ENCODE results near the gene MMP25.
"Not testable (repeated sequence)": the region's sequence is repeated elsewhere in the genome, so short reads cannot be mapped to it uniquely, and the experiment has no call there.

The MMP25 gene

DNA sequence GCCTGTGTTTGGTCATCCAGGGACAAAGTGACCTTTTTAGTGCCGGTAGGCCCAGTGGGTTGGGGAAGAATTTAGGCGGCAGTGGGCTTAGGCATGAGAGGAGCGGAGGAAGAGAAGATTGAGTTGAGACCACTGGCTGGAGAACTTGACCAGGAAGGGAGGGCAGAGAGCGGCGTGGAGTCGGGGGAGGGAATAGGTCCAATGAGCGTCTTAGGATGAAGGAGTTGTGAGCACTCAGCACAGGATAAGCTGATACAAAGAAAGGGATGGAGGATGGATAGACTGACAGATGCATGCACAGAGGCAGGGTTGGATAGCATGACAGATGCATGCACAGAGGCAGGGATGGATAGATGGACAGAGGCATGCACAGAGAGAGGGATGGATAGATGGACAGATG lies 27.1 kb downstream of the MMP25 start:
- no peak for TF ChIP-seq ZNF274 (IDR thresholded peaks at IDR 0.05; ENCODE audit: low read depth, low read length)
- H3K4me3 ChIP-seq (ENCODE audit: low read length), result no peak overlapping the region

DNA sequence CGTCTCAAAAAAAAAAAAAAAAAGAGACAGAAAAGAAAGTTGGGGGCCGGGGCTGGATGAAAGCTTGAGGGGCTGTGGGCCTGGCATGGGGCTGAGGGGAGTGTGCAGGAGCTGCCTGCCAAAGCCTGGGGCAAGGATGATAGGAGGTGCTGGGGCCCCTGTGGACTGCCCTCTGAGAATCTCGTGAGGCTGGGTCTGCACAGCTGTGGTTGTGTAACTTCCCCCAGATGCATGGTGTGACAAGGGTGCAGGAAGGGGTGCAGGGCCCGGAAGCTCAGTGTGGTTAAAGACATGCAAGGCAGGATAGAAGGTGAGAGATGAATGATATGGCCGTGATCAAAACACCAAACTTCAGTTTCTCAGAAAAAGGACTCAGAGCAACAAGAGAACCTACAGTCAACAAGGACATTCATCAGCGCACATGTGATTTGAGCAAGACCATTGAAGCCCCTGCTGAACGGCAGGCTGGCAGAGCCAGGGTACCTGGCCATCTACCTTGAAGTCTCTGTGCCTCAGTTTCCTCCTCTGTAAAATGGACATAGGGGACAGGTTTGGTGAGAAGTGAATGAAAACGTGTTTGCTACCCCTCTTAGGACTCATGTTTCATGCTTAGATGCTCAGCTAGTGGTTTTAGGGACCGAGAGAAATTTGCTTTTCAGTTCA lies 28.6 kb downstream of the MMP25 start:
- H3K4me3 ChIP-seq (ENCODE audit: low read length), result peak overlapping the region; percentile 45; the same call in 1 of the 2 replicates
- TF ChIP-seq ZNF274 (IDR thresholded peaks at IDR 0.05; ENCODE audit: low read depth, low read length), result no peak

DNA sequence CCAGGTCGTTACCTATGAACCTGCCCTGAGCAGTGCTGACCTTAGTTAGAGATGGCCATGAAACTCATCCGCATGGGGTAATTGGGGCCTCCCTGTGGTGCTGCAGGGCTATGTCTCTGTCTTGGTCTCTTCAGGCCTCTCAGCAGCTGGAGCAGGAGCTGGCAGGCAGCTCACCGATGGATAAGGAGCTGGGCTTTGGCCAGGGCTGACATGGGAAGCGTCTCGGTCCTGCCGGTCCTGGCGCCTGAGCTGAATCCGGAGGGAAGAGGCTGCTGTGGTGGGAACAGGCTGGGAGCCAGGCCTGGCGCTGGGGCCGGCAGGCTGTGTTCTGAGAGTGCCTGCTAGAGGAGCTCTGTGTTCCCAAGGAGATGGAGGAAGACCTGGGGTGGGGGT lies 29.2 kb downstream of the MMP25 start:
- peak overlapping the region; percentile 45; the same call in 1 of the 2 replicates for H3K4me3 ChIP-seq (ENCODE audit: low read length)
- TF ChIP-seq ZNF274 (IDR thresholded peaks at IDR 0.05; ENCODE audit: low read depth, low read length), result no peak

DNA sequence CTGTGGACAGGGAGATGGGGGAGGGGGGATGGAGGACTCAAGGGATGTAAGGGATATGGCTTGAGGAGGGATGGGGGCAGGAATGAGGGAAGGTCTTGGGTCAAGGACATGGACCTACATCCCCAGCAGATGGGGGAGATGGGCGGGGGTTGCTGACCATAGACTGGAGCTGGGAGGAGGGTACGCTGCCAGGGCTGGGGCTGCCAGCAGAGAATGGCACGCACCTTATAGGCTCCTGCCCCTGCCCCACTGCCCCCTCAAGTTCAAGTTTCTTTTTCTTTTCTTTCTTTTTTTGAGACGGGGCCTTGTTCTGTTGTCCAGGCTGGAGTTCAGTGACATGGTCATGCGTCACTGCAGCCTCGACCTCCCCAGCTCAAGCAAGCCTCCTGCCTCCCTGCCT lies 29.6 kb downstream of the MMP25 start:
- H3K4me3 ChIP-seq (ENCODE audit: low read length), result not testable (repeated sequence)

DNA sequence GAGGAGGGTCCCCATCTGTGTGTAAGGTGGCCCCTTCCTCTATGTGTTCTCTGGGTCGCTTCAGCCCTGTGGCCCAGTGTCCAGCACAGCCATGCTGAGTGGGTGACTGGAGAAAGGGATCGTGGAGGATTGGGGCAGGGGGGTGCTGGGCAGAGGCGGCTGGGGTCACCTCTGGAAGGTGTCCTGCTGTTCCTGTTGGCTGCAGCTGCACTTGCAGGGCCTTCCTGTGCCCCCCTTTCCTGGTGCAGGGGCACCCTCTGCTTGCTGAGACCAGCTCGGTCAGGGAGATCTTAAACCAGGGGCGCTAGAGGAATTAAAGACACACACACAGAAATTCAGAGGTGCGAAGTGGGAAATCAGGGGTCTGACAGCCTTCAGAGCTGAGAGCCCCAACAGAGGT lies 30.2 kb downstream of the MMP25 start:
- H3K4me3 ChIP-seq (ENCODE audit: low read length), result peak overlapping the region; percentile 11; the same call in 1 of the 2 replicates
- TF ChIP-seq ZNF274 (IDR thresholded peaks at IDR 0.05; ENCODE audit: low read depth, low read length), result no peak

DNA sequence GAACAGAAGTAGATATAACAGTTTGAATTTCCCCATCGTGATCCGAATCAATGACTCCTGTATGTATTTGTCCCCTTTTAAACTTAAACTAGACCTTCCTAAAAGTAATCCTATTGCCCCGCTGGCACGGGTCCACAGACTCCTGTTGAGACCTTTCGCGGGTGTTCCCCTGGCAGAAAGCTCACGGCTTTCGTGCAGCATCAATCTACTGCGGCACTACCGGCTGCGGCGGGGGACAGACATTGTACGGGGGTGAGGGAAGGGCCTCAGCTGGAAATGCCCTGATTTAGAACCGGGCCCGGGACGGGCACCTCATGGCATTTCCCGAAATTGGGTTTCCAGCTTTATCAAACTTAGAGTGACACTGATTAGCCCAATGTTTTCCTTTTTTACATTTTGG lies 33.7 kb downstream of the MMP25 start:
- no peak overlapping the region for H3K4me3 ChIP-seq (ENCODE audit: low read length)
- TF ChIP-seq ZNF274 (IDR thresholded peaks at IDR 0.05; ENCODE audit: low read depth, low read length), result no peak

DNA sequence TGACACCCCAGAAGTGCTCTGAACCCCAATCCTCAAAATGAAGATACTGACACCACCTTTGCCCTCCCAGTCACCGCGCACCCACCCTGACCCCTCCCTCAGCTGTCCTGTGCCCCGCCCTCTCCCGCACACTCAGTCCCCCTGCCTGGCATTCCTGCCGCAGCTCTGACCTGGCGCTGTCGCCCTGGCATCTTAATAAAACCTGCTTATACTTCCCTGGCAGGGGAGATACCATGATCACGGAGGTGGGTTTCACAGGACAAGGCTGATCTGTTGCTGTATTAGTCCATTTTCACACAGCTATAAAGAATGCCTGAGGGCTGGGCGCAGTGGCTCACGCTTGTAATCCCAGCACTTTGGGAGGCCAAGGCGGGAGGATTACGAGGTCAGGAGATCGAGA lies 35.6 kb downstream of the MMP25 start:
- H3K4me3 ChIP-seq (ENCODE audit: low read length), result not testable (repeated sequence)

DNA sequence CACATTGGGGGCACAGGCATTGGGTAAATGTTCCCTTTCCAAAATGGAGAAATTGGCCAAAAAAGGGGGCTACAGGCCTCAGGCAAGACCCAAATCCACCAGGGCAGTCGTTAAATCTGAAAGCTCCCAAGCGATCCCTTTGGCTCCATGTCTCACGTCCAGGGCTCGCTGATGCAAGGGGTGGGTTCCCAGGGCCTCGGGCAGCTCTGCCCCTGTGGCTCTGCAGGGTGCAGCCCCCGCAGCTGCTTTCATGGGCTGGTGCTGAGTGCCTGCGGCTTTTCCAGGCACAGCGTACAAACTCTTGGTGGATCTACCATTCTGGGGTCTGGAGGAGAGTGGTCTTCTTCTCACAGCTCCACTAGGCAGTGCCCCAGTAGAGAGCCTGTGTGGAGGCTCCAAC lies 37.0 kb downstream of the MMP25 start:
- not testable (repeated sequence) for H3K4me3 ChIP-seq (ENCODE audit: low read length)

DNA sequence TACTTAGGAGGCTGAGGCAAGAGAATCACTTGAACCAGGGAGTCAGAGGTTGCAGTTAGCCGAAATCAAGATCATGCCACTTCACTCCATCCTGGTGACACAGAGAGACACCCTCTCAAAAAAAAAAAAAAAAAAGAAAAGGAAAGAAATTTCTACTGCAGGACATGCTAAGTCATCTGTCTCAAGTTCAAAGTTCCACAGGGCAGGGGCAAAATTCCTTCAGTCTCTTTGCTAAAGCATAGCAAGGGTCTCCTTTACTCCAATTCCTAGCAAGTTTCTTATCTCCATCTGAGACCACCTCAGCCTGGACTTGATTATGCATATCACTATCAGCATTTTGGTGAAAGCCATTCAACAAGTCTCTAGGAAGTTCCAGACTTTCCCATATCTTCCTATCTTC lies 38.1 kb downstream of the MMP25 start:
- H3K4me3 ChIP-seq (ENCODE audit: low read length), result no peak overlapping the region
- no peak for TF ChIP-seq ZNF274 (IDR thresholded peaks at IDR 0.05; ENCODE audit: low read depth, low read length)

DNA sequence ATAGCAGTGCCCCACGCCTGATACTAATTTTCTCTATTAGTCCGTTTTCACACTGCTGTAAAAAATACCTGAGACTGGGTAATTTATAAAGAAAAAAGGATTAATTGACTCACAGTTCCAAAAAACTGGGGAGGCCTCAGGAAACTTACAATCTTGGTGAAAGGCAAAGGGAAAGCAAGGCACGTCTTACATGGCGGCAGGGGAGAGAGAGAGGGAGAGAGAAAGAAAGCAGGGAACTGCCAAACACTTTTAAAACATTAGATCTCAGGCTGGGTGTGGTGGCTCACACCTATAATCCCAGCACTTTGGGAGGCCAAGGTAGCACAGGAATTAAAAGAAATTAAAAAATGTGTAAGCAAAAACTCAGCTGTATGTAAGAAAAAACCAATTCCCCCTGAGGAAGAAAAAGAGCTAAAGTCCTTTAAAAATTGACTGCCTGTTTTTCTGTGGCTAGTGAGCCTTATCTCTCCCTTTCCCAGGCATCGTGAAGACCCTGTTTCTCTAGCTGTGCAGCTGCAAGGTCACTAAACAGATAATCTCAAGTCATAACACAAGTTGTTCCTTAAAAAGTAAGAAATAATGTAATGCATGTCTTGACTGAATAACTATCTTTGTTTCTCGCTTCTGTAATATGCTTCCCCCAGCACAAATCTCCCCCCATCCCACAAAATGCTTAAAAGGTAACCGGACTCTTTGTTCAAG lies 38.8 kb downstream of the MMP25 start:
- no peak overlapping the region for H3K4me3 ChIP-seq (ENCODE audit: low read length)
- no peak for TF ChIP-seq ZNF274 (IDR thresholded peaks at IDR 0.05; ENCODE audit: low read depth, low read length)

DNA sequence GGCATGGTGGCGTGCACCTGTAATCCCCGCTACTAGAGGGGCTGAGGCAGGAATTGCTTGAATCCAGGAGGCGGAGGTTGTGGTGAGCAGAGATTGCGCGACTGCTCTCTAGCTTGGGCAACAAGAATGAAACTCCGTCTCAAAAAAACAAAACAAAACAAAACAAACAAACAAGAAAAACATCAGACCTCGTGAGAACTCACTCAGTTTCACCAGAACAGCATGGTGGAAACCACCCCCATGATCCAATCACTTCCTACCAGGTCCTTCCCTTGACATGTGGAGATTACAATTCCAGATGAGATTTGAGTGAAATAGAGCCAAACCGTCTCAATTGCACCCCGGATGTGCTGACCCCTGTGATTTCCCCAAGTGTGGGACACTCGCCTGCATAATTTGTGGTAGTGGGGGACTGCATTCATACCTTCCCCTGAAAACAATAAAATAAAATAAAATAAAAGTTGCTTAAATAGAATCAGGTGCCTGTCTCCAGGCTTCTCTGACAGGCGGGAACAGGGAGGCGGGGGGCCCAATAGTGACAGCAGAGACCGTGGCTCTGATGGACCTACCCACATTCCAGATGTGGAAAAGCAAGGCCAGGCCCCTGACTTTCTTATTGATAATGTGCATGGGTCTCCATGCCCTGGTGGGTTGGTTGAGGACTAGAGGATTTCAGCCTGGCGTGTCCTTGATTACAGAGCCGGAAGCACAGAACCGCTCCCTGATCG lies 39.7 kb downstream of the MMP25 start:
- TF ChIP-seq ZNF274 (IDR thresholded peaks at IDR 0.05; ENCODE audit: low read depth, low read length), result no peak

DNA sequence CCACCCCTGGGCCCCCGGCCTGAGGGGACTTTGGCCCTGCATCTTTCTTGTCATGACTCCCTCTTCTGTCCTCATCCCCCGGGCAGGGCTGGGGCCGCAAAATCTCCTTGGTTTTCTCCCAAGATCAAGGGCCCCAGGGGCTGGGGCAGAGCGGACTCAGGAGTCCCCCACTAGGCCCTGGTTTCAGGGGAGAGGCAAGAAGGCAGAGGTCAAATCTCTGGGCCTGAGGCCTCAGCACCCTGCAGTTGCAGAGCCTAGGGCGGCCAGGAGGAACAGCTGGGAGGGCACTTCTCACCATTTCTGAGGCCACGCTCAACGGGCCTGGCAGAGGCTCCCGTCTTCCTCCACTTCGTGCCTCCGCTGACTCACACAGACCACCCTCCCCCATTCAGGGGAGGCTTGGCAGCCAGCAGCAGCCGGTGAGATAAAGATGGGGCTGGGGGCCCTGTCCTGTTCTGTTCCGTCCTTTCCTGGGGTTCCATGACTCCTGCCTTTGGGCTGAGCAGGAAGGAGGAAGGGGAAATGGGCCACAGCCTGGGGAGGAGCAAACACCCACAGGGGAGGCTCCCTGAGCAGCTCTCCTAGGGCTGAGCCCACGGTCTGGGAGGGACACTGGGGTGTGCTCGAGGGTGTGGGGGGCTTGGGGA lies 40.4 kb downstream of the MMP25 start:
- no peak overlapping the region for H3K4me3 ChIP-seq (ENCODE audit: low read length)
- TF ChIP-seq ZNF274 (IDR thresholded peaks at IDR 0.05; ENCODE audit: low read depth, low read length), result no peak

More for the DNA sequence above, 39.7 kb downstream of the MMP25 start:
- no peak overlapping the region for H3K4me3 ChIP-seq (ENCODE audit: low read length)

DNA sequence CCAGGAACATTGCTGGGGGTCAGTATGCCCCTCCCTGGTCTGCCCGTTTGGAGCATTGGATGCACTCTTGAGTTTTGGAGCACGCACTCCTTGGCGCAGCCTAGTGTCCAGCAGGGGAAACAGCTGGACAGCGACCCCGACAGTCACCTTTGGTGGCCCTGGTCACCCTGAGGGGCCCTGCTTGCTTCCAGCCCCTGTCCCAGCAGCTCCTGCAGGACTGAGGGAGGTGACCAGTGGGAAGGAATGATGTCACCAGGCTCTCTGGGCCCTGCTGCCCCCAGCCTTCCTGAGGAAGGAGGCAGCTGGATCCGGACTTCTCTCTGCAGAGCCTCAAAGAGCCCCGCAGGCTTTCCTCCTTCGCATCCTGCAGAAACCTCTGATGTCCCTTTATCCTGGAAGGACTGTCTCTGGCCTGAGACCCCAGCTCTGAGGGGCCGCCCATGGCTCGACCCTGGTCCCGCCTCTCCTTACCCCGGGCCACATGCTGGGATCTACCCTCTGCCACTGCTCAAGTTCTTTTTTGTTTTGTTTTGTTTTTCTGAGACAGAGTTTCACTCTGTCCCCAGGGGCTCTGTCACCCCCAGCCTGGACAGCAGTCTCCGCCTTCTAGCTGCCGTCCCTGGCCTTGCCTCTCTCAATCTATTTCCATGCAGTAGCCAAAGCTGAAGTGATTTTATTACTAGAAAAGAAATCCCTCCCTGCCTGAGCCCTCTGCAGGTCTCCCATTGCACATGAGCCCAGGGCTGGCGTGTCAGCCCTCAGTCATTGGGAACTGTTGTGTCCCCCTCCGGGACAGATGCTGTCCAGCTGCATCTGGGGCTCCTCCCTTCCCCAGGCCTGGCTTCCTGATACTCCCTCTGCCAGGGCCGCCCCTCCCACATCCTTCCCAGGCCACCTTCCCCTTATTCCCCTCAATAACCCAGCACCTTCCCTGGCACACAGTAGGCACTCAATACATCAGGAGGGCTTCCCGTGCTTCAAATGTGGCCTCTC lies 41.2 kb downstream of the MMP25 start:
- H3K4me3 ChIP-seq (ENCODE audit: low read length), result no peak overlapping the region
- TF ChIP-seq ZNF274 (IDR thresholded peaks at IDR 0.05; ENCODE audit: low read depth, low read length), result no peak

DNA sequence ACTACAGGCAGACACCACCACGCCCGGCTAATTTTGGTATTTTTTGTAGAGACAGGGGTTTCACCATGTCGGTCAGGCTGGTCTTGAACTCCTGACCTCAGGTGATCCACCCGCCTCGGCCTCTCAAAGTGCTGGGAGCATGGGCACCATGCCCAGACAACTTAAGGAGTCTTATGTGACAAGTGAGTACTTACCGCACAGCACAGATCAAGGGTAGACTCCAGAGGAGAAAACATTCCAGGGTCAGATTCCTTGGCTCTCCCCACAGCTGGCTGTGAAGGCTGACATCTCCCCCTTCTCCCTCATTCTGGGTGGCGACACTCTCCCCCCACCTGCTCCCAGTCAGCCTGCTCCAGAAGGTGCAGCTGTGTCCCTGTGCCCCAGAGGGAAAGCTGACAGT lies 42.1 kb downstream of the MMP25 start:
- no peak overlapping the region for H3K4me3 ChIP-seq (ENCODE audit: low read length)
- no peak for TF ChIP-seq ZNF274 (IDR thresholded peaks at IDR 0.05; ENCODE audit: low read depth, low read length)
